Naive thymus-derived CD8-positive, alpha-beta T cell (primary cell): ENCODE data around the gene ZNF43. TPM values are rescaled to one million over a fixed set of nuclear protein-coding genes. Genes with fewer than 3 reads are reported as not detected.
"Not testable (repeated sequence)": the region's sequence is repeated elsewhere in the genome, so short reads cannot be mapped to it uniquely, and the experiment has no call there.

Source experiments
- ATAC-seq, 2 donors: fragments of 150-1000 bp; cut with Tn5 transposase in 1 of 2; sonication (Bioruptor Pico), chemical (Tn5 transposase) in 1 of 2; 1 replicate in 1 of 2; 2 replicates in 1 of 2; pipeline ENCODE4 v1.10.0; 2021; ENCODE audit warnings: mild to moderate bottlenecking in 2 of 2, moderate library complexity in 2 of 2
- POLR2A ChIA-PET: fragments of 350-600 bp; sonication (Branson Sonifier 250); formaldehyde crosslinking; loops from one replicate; lab custom pipeline; 2021; ENCODE audit warnings: antibody characterized with exemption; lab: Charles Lee
- DNase-seq, 10 donors: peaks; one replicate each; pipeline versions ENCODE4 v3.0.0 to v3.0.0-alpha.2; 2020 to 2022
- H3K27ac Mint-ChIP-seq, 10 donors: one replicate each; pipeline ENCODE4 v1.8.0; 2020 to 2022; ENCODE audit warnings: mild to moderate bottlenecking in 10 of 10, mixed read lengths in 10 of 10, moderate library complexity in 4 of 10, inconsistent platforms in 1 of 10
- H3K27me3 Mint-ChIP-seq, 5 donors: one replicate each; pipeline ENCODE4 v1.8.0; 2021 to 2022; ENCODE audit warnings: mixed read lengths in 5 of 5
- H3K36me3 Mint-ChIP-seq, 3 donors: one replicate each; pipeline ENCODE4 v1.8.0; 2020 to 2022; ENCODE audit warnings: mixed read lengths in 3 of 3, mild to moderate bottlenecking in 2 of 3, inconsistent platforms in 1 of 3
- H3K4me1 Mint-ChIP-seq, 4 donors: one replicate each; pipeline ENCODE4 v1.8.0; 2021 to 2022; ENCODE audit warnings: mixed read lengths in 4 of 4
- H3K4me3 Mint-ChIP-seq, 10 donors: one replicate each; pipeline ENCODE4 v1.8.0; 2020 to 2022; ENCODE audit warnings: mild to moderate bottlenecking in 10 of 10, mixed read lengths in 10 of 10, moderate library complexity in 6 of 10, inconsistent platforms in 1 of 10
- H3K9me3 Mint-ChIP-seq, 9 donors: one replicate each; pipeline ENCODE4 v1.8.0; 2020 to 2022; ENCODE audit warnings: mixed read lengths in 9 of 9, mild to moderate bottlenecking in 3 of 9, inconsistent platforms in 1 of 9, moderate library complexity in 1 of 9
- polyA plus RNA-seq, 3 donors: library from polyadenylated mRNA; unstranded; fragments of 300-500 nt; fragmentation: Illumina TruSeq; gene quantifications; one replicate each; pipeline ENCODE4 v1.2.3, GENCODE V29; 2021
- total RNA-seq, 8 experiments: library from RNA in 2 of 8; stranded (reverse) in 2 of 8; gene quantifications; one replicate each; pipeline ENCODE4 v1.2.3 and lab custom pipeline; 2021 to 2026

The ZNF43 gene
- total RNA-seq = 10 to 100 TPM; 37.4 to 41.0 TPM
- 10 to 100 TPM; 14.8 to 18.0 (median 17.6) TPM for polyA plus RNA-seq
- total RNA-seq (lab: John Stamatoyannopoulos, UW) = 30.8 to 73.4 (median 43.6) reads per million in 6 experiments

DNA sequence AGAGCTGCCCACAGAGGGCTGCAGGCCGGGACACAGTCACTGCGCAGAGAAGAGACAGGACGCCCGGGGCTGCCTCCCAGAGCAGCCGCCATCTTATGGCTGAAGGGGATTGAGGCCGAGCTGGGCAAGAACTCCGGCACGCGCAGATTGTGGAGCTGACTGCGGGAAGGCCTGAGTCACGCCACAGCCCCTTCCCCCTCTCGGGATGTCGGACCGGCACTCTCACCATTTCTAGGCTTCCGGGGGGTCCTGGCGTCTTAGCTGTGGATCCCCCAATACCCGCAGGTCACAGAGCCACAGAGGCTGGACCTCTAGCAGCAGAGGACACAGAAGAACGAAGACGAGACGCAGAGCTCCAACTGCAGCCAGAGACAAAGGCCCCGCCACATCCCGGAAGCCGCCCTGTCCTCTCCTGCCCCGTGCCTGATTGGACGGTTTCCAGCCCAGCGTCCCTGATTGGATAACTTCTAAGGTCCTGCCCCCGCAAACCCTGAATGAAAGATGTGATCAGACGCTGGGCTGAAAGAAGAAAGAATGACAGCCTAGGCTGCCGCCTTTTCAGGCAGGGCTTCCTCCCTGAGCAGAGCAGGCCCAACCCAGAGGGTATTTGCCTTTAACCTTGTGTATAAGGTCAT lies at the start of gene ZNF43:
Gene ZNF43 (minus strand): TSS at position 373 of the 635 bp plus-strand sequence. CDS start 144 bp downstream, at position 229.
- POLR2A ChIA-PET = interaction anchor here (0.6 to 3.4 kb wide), 19 partner anchors 9 to 1970 kb away, joined by 3 to 88 read pairs (median 5); partner anchors contain the start of genes ZNF100, ZNF257, ZNF429 and ZNF430
- H3K4me1 Mint-ChIP-seq = peaks cover 3 to 40% (median 29%) of the 10 kb centered on the region in 4 donors
- H3K27ac Mint-ChIP-seq = peak within 1 kb of the TSS; percentile 97 to 99 (median 99)
- peak; percentile 97 to 99 for ATAC-seq
- peak within 1 kb of the TSS; percentile 97 to 100 (median 99) for H3K4me3 Mint-ChIP-seq
- DNase-seq = peak; percentile 79 to 97 (median 94)
- peaks cover 0 to 27% (median 2%) of the 10 kb centered on the region in 9 donors for H3K9me3 Mint-ChIP-seq
- H3K27me3 Mint-ChIP-seq = no peaks in the 10 kb centered on the region
- H3K36me3 Mint-ChIP-seq = peaks cover 8 to 30% (median 28%) of the 10 kb centered on the region in 3 donors

GRCh38 chr19:21885516-21885915 lies 49.5 kb upstream of the ZNF43 start:
- POLR2A ChIA-PET, DNase-seq, ATAC-seq, H3K4me1 Mint-ChIP-seq, H3K36me3 Mint-ChIP-seq, H3K9me3 Mint-ChIP-seq, H3K4me3 Mint-ChIP-seq, H3K27ac Mint-ChIP-seq: not testable (repeated sequence)
- peaks cover 1 to 25% (median 4%) of the 10 kb centered on the region in 5 donors for H3K27me3 Mint-ChIP-seq

- H3K36me3 Mint-ChIP-seq, H3K4me3 Mint-ChIP-seq, H3K27ac Mint-ChIP-seq, H3K9me3 Mint-ChIP-seq, H3K4me1 Mint-ChIP-seq, DNase-seq, POLR2A ChIA-PET, ATAC-seq: not testable (repeated sequence)
- H3K27me3 Mint-ChIP-seq = peaks cover 1 to 25% (median 4%) of the 10 kb centered on the region in 5 donors
Observed at GRCh38 chr19:21884786-21885185, 48.8 kb upstream of the ZNF43 start.

- no peak for ATAC-seq
- Mint-ChIP-seq H3K4me1 (peaks cover 0 to 3% (median 0%) of the 10 kb centered on the region in 4 donors), H3K9me3 (peaks cover 0 to 5% (median 0%) of the 10 kb centered on the region in 9 donors), H3K36me3 (no peaks in the 10 kb centered on the region), H3K27ac (no peak overlapping the region), H3K4me3 (no peak overlapping the region), H3K27me3 (peaks cover 1 to 22% (median 4%) of the 10 kb centered on the region in 5 donors)
- no peak for DNase-seq
- POLR2A ChIA-PET = no interaction called here
Observed at GRCh38 chr19:21883516-21883915, 47.5 kb upstream of the ZNF43 start.

DNA sequence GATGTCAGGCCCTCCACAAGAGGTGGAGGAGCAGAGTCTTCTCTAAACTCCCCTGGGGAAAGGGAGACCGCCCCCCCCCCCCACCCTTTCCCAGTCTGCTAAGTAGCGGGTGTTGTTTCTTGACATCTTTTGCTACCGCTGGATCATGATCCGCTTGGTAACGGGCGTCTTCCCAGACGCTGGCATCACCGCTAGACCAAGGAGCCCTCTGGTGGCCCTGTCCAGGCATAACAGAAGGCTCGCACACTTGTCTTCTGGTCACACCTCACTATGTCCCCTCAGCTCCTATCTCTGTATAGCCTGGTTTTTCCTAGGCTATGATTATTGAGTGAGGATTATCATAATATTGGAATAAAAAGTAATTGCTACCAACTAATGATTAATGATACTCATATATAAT lies 44.8 kb upstream of the ZNF43 start:
- peak in 1 of 10 donors; percentile 5 for DNase-seq
- H3K4me3 Mint-ChIP-seq, POLR2A ChIA-PET, ATAC-seq, H3K9me3 Mint-ChIP-seq, H3K4me1 Mint-ChIP-seq, H3K36me3 Mint-ChIP-seq: not testable (repeated sequence)
- H3K27me3 Mint-ChIP-seq = peaks cover 0 to 22% (median 4%) of the 10 kb centered on the region in 5 donors
- H3K27ac Mint-ChIP-seq = peak overlapping the region in 1 of 10 donors; percentile 33

DNA sequence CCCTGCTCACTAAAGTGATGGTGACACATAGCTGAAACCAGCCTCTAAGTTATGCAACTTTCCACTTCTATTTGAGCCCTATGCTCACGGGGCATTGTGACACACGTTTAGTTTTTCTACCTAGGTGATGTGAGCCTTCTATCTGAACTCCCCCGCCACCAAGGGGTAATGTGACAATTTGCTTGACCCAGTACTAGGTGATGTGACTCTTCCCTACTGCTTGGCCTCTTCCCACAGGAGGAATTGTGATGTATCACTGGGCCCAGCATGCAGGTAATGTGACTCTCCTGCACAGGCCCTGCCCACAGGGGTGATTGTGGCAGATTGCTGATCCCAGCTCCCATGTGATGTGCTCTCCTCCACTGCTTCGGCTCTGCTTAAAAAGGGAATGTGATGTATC lies 42.7 kb upstream of the ZNF43 start:
- Mint-ChIP-seq H3K27me3 (peaks cover 0 to 5% (median 1%) of the 10 kb centered on the region in 5 donors), H3K27ac (no peak overlapping the region), H3K4me3 (no peak overlapping the region), H3K9me3 (peaks cover 0 to 3% (median 0%) of the 10 kb centered on the region in 9 donors), H3K4me1 (peaks cover 0 to 3% (median 0%) of the 10 kb centered on the region in 4 donors), H3K36me3 (no peaks in the 10 kb centered on the region)
- POLR2A ChIA-PET = no interaction called here
- ATAC-seq = no peak
- no peak for DNase-seq

- POLR2A ChIA-PET = no interaction called here
- Mint-ChIP-seq H3K27ac (no peak overlapping the region), H3K4me3 (no peak overlapping the region), H3K36me3 (no peaks in the 10 kb centered on the region), H3K9me3 (peaks cover 0 to 3% (median 0%) of the 10 kb centered on the region in 9 donors), H3K4me1 (peaks cover 0 to 3% (median 0%) of the 10 kb centered on the region in 4 donors), H3K27me3 (no peaks in the 10 kb centered on the region)
- ATAC-seq (no peak), DNase-seq (no peak)
Observed at GRCh38 chr19:21877976-21878375, 42.0 kb upstream of the ZNF43 start.

- POLR2A ChIA-PET, H3K4me1 Mint-ChIP-seq, H3K36me3 Mint-ChIP-seq: not testable (repeated sequence)
Observed at GRCh38 chr19:21876608-21877007, 40.6 kb upstream of the ZNF43 start.

DNA sequence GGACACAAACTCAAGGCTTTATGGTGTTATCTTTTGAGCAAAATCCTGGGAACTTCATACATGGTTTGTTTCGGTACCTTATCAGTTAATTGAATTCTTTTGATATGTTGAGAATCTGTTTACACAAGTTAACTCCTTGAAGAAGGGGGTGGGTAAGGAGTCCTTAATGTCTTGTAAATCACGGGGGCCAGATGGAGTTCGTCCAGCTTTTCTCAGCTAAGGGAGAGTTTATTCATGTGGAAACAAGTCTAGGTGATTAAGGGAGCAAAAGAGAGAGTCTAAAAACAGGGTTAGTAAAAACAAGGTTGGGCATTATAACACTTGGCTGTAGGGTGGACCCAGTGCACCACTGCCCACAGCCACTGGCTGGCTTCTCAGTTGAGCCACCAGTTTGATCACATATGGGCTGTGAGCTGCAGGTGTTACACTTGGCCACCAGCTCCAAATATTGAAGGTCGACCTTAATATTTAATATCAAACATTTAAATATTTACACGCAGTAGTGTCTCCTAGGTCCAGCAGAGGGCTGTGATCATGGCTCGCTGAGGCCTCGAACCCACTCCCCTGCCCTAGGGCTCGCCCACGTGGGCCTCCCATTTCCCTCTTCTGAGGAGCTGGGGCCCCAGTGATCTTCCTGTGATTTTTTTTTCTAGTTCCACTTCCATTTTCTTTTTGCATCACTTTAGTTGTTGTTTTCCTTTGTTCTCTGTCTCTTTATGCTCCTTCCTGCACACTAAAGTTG lies 21.0 kb upstream of the ZNF43 start:
- ATAC-seq = no peak
- Mint-ChIP-seq H3K36me3 (no peaks in the 10 kb centered on the region), H3K9me3 (no peaks in the 10 kb centered on the region), H3K4me3 (no peak overlapping the region), H3K4me1 (peaks cover 3 to 10% (median 8%) of the 10 kb centered on the region in 4 donors), H3K27ac (no peak overlapping the region), H3K27me3 (no peaks in the 10 kb centered on the region)
- no peak for DNase-seq
- POLR2A ChIA-PET = no interaction called here

More at GRCh38 chr19:21876608-21877007, 40.6 kb upstream of the ZNF43 start:
- not testable (repeated sequence) for H3K27ac Mint-ChIP-seq, DNase-seq, ATAC-seq, H3K4me3 Mint-ChIP-seq, H3K27me3 Mint-ChIP-seq, H3K9me3 Mint-ChIP-seq

- ATAC-seq = peak; percentile 98 to 99
- no peaks in the 10 kb centered on the region for H3K27me3 Mint-ChIP-seq
- H3K9me3 Mint-ChIP-seq = no peaks in the 10 kb centered on the region
- H3K4me3 Mint-ChIP-seq = peak overlapping the region; percentile 88 to 97 (median 94)
- POLR2A ChIA-PET = interaction anchor here (0.5 to 4.3 kb wide), 9 partner anchors 13 to 1835 kb away, joined by 3 to 88 read pairs (median 6); partner anchors contain the start of genes ZNF100, ZNF257, ZNF429 and ZNF43
- peak; percentile 78 to 94 (median 90) for DNase-seq
- H3K36me3 Mint-ChIP-seq = peaks cover 0 to 15% (median 0%) of the 10 kb centered on the region in 3 donors
- H3K4me1 Mint-ChIP-seq = peaks cover 7 to 31% (median 30%) of the 10 kb centered on the region in 4 donors
- H3K27ac Mint-ChIP-seq = peak overlapping the region; percentile 86 to 97 (median 94)
Observed at GRCh38 chr19:21851596-21852345, 15.8 kb upstream of the ZNF43 start.

- Mint-ChIP-seq H3K27me3 (no peaks in the 10 kb centered on the region), H3K27ac (peak overlapping the region; percentile 41 to 94 (median 67)), H3K36me3 (peaks cover 0 to 18% (median 0%) of the 10 kb centered on the region in 3 donors), H3K4me1 (peaks cover 9 to 39% (median 35%) of the 10 kb centered on the region in 4 donors), H3K4me3 (peak overlapping the region; percentile 70 to 97 (median 90)), H3K9me3 (no peaks in the 10 kb centered on the region)
- DNase-seq (no peak), ATAC-seq (no peak)
- POLR2A ChIA-PET = interaction anchor here (1.4 to 4.3 kb wide), 5 partner anchors 15 to 830 kb away, joined by 5 to 88 read pairs (median 8); partner anchors contain the start of genes ZNF100, ZNF257, ZNF429 and ZNF43
Observed at GRCh38 chr19:21850656-21851255, 14.8 kb upstream of the ZNF43 start.
